GM19193 (cell line): ENCODE measurements around the gene MMUT.
A peak's percentile ranks its signal among the peaks of the same experiment; 100 is the strongest.

Experiments used
- POLR2A ChIP-seq: IDR thresholded peaks from 4 replicates; pipeline ENCODE4 v1.6.1; 2011; ENCODE audit not compliant: insufficient read depth, insufficient read length; ENCODE audit errors: extremely low read depth

MMUT gene

DNA sequence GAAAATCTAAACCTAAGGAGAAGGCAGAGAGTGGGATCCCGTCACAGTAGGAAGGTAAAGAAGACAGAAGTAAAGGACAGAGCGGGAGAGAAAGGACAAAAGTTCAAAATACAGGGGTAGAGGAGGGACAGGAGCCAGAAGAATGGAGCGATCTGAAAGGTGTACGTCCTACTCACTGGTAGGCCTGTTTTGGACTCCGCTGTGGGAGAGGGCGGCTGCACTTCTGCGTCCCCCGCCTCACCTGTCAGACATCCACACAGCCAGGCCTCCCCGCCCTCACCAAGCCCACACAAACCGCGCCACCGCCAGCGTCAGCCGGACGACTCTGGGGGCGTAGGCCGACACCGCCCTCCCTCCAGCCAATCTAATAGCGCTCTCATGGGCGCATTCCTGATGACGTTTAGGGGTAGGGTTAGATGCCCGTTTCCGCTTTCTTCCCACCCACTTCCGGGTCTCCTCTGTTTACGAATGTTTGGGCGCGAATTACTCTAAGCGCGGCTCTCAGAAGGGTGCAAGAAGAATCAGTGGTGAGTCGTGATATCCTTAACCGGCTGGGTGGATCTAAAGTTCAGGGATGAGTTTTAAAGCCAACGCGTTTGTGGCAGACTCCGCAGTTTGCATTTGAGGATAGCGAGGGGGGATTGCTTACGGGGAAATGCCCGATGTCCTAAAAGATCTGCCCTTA, at the start of gene MMUT, which contains the start of gene CENPQ:
Gene MMUT, minus strand, starts transcription at position 327 of the 685 bp plus-strand sequence. CDS start 3,787 bp downstream, outside the sequence.
Gene CENPQ, plus strand, starts transcription at position 444 of the 685 bp plus-strand sequence. CDS start 6,807 bp downstream, outside the sequence.
- peak; percentile 81 for TF ChIP-seq POLR2A

DNA sequence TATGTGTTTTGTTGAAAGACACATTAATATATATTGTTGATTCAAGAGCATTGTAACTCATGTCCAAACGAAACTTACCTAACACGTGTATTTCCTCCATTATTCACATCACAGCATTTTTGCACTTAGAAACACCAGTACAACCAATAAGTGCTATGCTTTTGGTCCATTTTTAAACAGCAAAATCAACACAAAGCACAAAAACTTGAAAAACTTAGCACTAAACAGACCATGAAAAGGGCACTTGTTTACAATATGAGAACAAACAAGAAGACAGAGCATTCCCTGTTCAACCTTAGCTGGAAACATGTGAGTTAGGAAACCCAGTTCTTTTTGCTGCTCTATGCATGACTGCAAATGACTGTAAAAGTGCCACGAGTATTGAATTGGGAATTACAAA, 46.3 kb upstream of the MMUT start:
- no peak for TF ChIP-seq POLR2A

DNA sequence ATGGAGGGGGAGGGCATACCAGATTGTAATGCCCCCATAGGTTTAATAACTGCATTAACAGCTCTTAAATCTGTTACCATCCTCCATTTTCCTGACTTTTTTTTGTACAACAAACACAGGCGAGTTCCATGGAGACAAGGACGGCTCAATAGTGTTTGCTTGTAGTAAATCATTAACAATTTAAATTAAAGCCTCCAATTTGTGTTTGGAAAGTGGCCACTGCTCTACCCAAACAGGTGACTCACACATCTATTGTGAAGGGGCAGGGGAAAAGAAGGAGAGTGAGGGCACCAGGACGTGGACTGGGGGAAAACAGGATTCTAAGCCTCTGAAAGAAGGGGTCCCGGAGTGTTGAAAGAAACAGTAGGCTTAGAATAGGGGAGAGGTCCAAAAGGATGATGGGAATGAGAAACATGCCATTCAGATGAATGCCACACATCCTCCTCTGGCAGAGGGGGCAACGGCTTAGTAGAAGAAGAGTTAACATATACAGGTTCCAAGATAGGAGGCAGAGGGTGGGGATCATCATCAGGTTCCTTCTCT, 43.6 kb upstream of the MMUT start:
- TF ChIP-seq POLR2A, result no peak

DNA sequence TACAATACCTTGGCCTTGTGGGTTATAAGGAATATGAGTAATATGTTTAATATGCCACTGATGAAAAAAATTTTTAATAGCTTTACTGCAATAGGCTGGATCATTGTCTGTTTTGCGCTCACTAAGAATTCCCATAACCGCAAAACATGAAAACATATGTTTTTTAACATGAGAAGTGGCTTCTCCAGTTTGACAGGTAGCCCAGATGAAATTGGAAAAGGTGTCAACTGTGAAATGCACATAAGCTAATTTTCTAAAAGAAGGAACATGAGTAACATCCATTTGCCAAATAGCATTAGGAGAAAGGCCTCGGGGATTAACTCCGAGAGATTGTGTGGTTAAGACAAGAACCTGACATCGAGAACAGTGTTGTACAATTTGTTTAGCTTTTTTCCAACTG, 41.6 kb upstream of the MMUT start:
- TF ChIP-seq POLR2A, result no peak

DNA sequence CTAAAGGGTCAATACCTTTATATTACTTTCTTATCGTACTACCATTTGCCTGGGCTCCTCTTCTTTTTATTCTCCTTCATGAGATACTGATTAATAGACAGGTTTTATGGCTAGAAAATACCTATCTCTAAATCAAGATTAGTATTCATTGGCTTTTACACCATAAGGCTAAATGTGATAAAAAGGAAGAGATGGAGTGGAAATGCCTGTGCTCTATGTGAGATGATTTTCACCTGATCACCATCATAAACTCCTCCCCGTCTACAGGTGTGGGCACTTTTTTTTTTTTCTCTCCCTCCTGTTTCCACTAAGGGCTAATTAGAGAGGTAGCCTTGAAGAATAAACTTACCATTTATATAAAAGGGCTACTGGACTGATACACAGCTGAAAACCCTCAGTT, 36.6 kb upstream of the MMUT start, which contains the start of gene GLYATL3:
Gene GLYATL3, plus strand, starts transcription at position 301 of the 400 bp plus-strand sequence. CDS start 12,068 bp downstream, outside the sequence.
- TF ChIP-seq POLR2A, result no peak

DNA sequence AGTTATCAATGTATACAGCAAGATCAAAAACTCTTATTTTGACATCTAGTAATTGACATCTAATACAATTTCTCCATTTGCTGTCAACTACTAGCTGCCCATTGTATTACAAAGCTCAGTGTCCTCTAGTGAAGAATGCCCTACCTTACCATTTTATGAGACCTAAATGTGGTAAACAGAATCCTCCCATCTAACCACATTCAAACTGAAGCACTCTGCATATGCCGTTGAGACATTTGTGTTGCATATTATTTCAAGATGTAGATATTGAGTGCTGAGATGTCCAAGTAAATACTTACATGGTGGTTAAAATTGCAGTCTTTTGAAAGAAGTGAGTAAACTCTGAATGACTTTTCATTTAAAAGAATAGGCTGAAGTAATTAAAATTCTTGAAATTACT, 36.1 kb upstream of the MMUT start:
- no peak for TF ChIP-seq POLR2A

DNA sequence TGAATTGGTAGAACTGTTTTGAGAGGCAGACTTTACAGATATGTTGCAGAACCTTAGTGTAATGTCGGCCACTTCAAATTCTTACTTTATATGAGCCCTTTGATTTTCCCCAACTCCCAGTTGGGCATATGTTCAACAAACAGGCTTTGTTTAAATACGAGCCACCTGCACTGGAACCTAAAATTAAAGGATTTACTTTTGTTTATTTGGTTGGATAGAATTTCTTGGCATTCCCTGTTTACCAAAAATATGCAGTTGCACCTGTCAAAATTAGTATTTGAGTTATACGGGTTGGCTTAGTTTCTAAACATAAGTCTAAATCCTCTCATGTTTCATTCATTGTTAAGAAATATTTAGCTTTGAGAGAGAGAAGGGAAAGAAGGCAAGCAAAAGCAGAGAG, 34.3 kb upstream of the MMUT start:
- no peak for TF ChIP-seq POLR2A

DNA sequence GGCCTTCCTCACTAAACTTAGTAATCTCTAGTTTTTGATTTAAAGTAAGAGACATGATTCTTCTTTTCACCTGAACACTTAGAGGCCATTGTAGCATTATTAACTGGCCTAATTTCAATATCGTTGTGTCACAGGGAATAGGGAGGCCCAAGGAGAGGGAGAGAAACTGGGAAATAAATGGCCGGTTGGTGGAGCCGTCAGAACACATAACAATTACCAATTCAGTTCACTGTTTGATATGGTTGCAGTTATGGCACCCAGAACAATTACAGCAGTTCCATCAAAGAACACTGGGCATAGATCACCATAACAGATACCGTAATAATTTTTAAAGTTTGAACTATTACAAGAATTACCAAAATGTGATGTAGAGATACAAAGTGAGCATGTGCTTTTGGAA, 27.6 kb upstream of the MMUT start:
- no peak for TF ChIP-seq POLR2A

DNA sequence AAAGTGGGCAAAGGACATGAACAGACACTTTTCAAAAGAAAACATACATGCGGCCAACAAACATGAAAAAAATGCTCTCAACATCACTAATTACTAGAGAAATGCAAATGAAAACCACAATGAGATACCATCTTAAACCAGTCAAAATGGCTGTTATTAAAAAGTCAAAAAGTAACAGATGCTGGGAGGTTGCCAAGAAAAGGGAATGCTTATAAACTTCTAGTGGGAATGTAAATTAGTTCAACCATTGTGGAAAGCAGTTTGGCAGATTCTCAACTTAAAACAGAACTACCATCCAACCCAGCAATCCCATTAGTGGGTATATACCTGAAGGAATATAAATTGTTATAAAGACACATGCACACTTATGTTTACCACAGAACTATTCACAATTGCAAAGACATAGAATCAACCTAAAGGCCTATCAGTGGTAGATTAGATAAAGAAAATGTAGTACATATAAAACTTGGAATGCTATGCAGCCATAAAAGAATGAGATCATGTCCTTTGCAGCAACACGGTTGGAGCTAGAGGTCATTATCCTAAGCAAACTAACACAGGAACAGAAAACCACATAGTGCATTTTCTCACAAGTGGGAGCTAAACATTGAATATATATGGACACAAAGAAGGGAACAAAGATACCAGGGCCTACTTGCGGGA, 16.4 kb upstream of the MMUT start:
- no peak for TF ChIP-seq POLR2A

DNA sequence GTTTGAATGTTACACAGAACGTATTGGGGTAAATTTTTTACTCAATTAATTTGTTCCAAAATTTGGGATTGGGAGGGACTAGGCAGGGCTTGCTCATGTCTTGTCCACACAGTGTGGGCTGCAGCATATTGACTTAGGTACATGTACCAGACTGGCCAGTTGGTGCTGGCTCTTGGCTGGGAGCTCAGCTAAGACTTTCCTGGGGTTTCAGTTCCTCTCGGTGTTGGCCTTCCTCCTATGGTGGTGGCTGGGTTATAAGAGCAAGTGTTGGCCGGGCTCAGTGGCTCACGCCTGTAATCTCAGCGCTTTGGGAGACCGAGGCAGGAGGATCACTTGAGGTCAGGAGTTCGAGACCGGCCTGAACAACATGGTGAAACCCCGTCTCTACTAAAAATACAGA, 5.0 kb upstream of the MMUT start:
- no peak for TF ChIP-seq POLR2A

DNA sequence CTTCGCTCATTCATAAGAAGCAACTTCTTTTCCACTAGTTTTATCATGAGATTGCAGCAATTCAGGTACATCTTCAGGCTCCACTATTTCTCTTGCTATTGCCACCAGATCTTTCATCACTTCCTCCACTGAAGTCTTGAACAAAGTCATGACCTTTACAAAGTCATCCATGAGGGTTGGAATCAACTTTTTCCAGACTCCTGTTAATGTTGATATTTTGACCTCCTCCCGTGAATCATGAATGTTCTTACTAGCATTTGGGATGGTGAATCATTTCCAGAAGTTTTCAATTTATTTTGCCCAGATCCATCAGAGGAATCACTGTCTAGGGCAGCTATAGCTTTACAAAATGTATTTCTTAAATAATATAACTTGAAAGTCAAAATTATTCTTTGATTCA, 1.6 kb upstream of the MMUT start:
- no peak for TF ChIP-seq POLR2A

DNA sequence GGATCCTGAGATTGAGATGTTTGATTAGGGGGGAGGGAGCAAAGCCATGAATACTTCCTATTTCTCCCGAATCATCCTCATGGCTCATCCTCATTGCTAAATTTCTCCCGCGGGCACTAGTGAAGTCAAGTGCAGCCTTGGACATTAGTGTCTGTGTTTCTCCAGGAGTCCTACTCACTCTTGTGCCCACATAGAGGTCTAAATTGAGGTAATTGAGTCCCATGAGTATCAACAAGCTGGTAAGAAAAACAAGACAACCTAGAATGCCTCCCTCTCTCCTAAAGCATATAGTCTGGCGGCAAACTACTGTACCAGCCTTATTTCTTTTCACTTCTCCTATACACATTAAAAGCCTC, 537 bp upstream of the MMUT start:
- no peak for TF ChIP-seq POLR2A

DNA sequence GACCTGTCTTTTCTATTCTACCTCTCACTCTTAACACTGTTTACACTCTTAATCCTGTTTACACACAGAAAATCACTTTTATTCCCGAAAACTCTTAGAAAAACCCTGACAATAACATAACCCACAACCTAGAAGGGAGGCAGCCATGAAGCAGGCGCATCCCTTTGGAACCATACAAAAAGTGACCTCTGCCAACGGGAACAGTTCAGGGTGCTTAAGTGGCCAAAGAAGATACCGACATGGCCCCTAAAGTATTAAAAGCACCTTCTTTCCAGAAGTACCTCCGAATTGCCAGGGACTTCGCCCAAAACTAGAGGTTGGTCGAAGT, 490 bp downstream of the MMUT start:
- TF ChIP-seq POLR2A, result no peak

DNA sequence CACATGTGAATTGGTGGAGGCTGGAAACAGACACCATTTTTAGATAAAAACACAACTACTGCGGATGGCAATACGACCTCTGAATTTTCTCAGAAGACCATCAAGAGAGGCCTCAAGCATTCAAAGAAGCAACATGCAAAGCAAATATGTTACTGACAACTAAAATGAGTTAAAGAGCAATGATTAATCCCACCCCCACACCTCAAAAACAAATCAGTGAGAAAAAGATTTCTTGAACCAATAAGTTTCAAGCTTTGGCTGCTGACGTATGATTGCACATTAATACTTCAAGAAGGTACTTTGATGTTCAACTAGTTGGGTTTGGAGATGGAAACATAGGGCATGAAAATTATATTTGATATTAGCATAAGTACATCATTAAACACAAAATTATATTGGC, 982 bp downstream of the MMUT start:
- no peak for TF ChIP-seq POLR2A

DNA sequence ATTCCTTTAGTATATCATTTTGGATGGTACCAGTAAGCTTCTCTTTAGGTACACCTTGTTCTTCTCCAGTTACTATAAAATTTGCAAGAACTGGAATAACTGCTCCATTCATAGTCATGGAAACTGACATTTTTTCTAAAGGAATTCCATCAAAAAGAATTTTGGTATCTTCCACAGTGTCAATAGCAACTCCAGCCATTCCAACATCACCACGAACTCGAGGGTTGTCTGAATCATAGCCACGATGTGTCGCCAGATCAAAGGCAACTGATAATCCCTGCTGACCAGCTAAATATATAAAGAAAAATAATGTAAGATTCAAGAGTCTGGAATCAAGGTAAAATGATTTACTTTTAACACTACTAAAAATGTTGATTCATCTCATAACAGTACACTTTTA, 5.3 kb downstream of the MMUT start:
- TF ChIP-seq POLR2A, result no peak
